Measurements from ENCODE around the gene CAPN13.

GRCh38 chr2:30796699-30797098 is 10.5 kb downstream of the CAPN13 start:
- no peak for TF ChIP-seq CTCF (IDR thresholded peaks at IDR 0.05)
- no peak for TF ChIP-seq POLR2A (IDR thresholded peaks at IDR 0.05)

Data from esophagus squamous epithelium (tissue), 4 donors.